Peyer's patch (tissue), 4 donors: ENCODE data around the gene FAM3C. TPM values are rescaled to one million over a fixed set of nuclear protein-coding genes. Genes with fewer than 3 reads are reported as not detected.

ENCODE experiments used
- DNase-seq, 3 donors: peaks; one replicate each; pipeline ENCODE4 v3.0.0-alpha.2; 2017 to 2019
- H3K27ac ChIP-seq, 4 donors: fragments of 200-600 bp; sonication (generic); one replicate each; pipeline ENCODE4 v1.5.1; 2016 to 2019
- H3K27me3 ChIP-seq, 2 donors: fragments of 200-600 bp; sonication (generic); one replicate each; pipeline ENCODE4 v1.5.1; 2019
- H3K36me3 ChIP-seq, 3 donors: fragments of 200-600 bp; sonication (generic); one replicate each; pipeline ENCODE4 v1.5.1; 2016 to 2019
- H3K4me1 ChIP-seq, 4 donors: fragments of 200-600 bp; sonication (generic); one replicate each; pipeline ENCODE4 v1.5.1; 2016 to 2019
- H3K4me3 ChIP-seq, 4 donors: fragments of 200-600 bp; sonication (generic); 1 replicate in 3 of 4; 2 replicates in 1 of 4; pipeline ENCODE4 v1.5.1; 2016 to 2019; ENCODE audit warnings: mild to moderate bottlenecking in 1 of 4
- H3K9me3 ChIP-seq, 4 donors: fragments of 200-600 bp; sonication (generic); one replicate each; pipeline ENCODE4 v1.5.1; 2016 to 2019; ENCODE audit warnings: mild to moderate bottlenecking in 1 of 4
- CTCF ChIP-seq, 6 experiments: fragments of 450-650 bp in 4 of 6; fragments of 200-600 bp in 2 of 6; sonication (generic) in 1 of 6; IDR thresholded peaks; one replicate each; pipeline ENCODE4 v1.5.1; 2017 to 2019; ENCODE audit warnings: antibody characterized with exemption in 6 of 6, mild to moderate bottlenecking in 3 of 6, moderate library complexity in 1 of 6
- POLR2A ChIP-seq, 2 donors: fragments of 450-650 bp; IDR thresholded peaks; one replicate each; pipeline ENCODE4 v1.5.1; 2017; ENCODE audit warnings: antibody characterized with exemption in 2 of 2, mild to moderate bottlenecking in 2 of 2, moderate library complexity in 2 of 2
- total RNA-seq, 4 donors: library from RNA; depleted of rRNA; stranded (reverse); fragments of >200 nt; gene quantifications; one replicate each; pipeline ENCODE4 v1.1.0, GENCODE V29; 2016

FAM3C gene
- total RNA-seq, 4 donors from 2014 or later = 20.6 to 204 (median 149) TPM

- H3K36me3 ChIP-seq = peaks cover 0 to 6% (median 0%) of the 10 kb centered on the region in 3 donors
- TF ChIP-seq CTCF (IDR thresholded peaks at IDR 0.05) (no peak), POLR2A (IDR thresholded peaks at IDR 0.05) (no peak)
- no peak overlapping the region for H3K4me3 ChIP-seq
- no peaks in the 10 kb centered on the region for H3K27me3 ChIP-seq
- peak overlapping the region in 3 of 4 donors; percentile 3 to 86 (median 61) for H3K27ac ChIP-seq
- H3K4me1 ChIP-seq = no peaks in the 10 kb centered on the region
- DNase-seq = no peak
- H3K9me3 ChIP-seq = no peaks in the 10 kb centered on the region
These were observed 1.3 kb upstream of the FAM3C start for GRCh38 chr7:121397361-121397760.

- peak overlapping the region; percentile 86 to 96 (median 92) for H3K27ac ChIP-seq
- peaks cover 0 to 6% (median 0%) of the 10 kb centered on the region in 3 donors for H3K36me3 ChIP-seq
- DNase-seq = peak in 2 of 3 donors; percentile 56 to 69
- H3K4me3 ChIP-seq = peak overlapping the region; percentile 84 to 99 (median 92)
- no peaks in the 10 kb centered on the region for H3K9me3 ChIP-seq
- no peak for TF ChIP-seq CTCF (IDR thresholded peaks at IDR 0.05)
- TF ChIP-seq POLR2A (IDR thresholded peaks at IDR 0.05) = no peak
- no peaks in the 10 kb centered on the region for H3K27me3 ChIP-seq
- no peaks in the 10 kb centered on the region for H3K4me1 ChIP-seq
These were observed 581 bp downstream of the FAM3C start for GRCh38 chr7:121395494-121395960.

- Histone ChIP-seq H3K27me3 (no peaks in the 10 kb centered on the region), H3K9me3 (no peaks in the 10 kb centered on the region), H3K4me3 (peak overlapping the region in 3 of 4 donors; percentile 84 to 99 (median 87)), H3K27ac (peak overlapping the region in 2 of 4 donors; percentile 11 to 34), H3K36me3 (peaks cover 0 to 6% (median 0%) of the 10 kb centered on the region in 3 donors), H3K4me1 (peaks cover 0 to under 1% (median 0%) of the 10 kb centered on the region in 4 donors)
- peak in 2 of 3 donors; percentile 51 to 70 for DNase-seq
- TF ChIP-seq POLR2A (IDR thresholded peaks at IDR 0.05) = peak; percentile 38 to 53
- no peak for TF ChIP-seq CTCF (IDR thresholded peaks at IDR 0.05)
These were observed 1.4 kb downstream of the FAM3C start for GRCh38 chr7:121394709-121395140.

GRCh38 chr7:121393005-121393366, 3.1 kb downstream of the FAM3C start:
- Histone ChIP-seq H3K4me1 (peaks cover 0 to 10% (median 0%) of the 10 kb centered on the region in 4 donors), H3K4me3 (no peak overlapping the region), H3K36me3 (peaks cover 0 to 6% (median 0%) of the 10 kb centered on the region in 3 donors), H3K9me3 (no peaks in the 10 kb centered on the region), H3K27ac (no peak overlapping the region), H3K27me3 (no peaks in the 10 kb centered on the region)
- TF ChIP-seq CTCF (IDR thresholded peaks at IDR 0.05) (no peak), POLR2A (IDR thresholded peaks at IDR 0.05) (no peak)
- no peak for DNase-seq

GRCh38 chr7:121392277-121393004, 3.7 kb downstream of the FAM3C start:
- H3K9me3 ChIP-seq = no peaks in the 10 kb centered on the region
- no peaks in the 10 kb centered on the region for H3K27me3 ChIP-seq
- peaks cover 0 to 6% (median 0%) of the 10 kb centered on the region in 3 donors for H3K36me3 ChIP-seq
- no peak overlapping the region for H3K27ac ChIP-seq
- H3K4me1 ChIP-seq = peaks cover 0 to 10% (median 0%) of the 10 kb centered on the region in 4 donors
- TF ChIP-seq CTCF (IDR thresholded peaks at IDR 0.05) = no peak
- TF ChIP-seq POLR2A (IDR thresholded peaks at IDR 0.05) = no peak
- no peak for DNase-seq
- H3K4me3 ChIP-seq = no peak overlapping the region
